GM19452 (cell line): Measurements from ENCODE around the gene SH3BP4.

Experiments used
- ATAC-seq: cut with Tn5 transposase; IDR thresholded peaks from one replicate; pipeline ENCODE4 v1.9.1; 2021; ENCODE audit not compliant: unreplicated experiment

The SH3BP4 gene

DNA sequence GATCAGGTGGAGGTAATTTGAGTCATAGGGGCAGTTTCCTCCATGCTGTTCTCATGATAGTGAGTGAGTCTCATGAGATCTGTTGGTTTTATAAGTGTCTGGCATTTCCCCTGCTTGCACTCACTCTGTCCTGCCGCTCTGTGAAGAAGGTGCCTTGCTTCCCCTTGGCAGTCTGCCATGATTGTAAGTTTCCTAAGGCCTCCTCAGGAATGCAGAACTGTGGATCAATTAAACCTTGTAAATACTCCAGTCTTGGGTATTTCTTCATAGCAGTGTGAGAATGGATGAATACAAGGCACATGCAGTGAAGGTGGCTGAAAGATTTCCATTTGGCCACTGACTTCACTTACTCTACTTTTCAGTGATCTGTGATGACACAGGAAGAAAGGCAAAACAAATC lies 133.7 kb downstream of the SH3BP4 start:
- ATAC-seq: no peak

DNA sequence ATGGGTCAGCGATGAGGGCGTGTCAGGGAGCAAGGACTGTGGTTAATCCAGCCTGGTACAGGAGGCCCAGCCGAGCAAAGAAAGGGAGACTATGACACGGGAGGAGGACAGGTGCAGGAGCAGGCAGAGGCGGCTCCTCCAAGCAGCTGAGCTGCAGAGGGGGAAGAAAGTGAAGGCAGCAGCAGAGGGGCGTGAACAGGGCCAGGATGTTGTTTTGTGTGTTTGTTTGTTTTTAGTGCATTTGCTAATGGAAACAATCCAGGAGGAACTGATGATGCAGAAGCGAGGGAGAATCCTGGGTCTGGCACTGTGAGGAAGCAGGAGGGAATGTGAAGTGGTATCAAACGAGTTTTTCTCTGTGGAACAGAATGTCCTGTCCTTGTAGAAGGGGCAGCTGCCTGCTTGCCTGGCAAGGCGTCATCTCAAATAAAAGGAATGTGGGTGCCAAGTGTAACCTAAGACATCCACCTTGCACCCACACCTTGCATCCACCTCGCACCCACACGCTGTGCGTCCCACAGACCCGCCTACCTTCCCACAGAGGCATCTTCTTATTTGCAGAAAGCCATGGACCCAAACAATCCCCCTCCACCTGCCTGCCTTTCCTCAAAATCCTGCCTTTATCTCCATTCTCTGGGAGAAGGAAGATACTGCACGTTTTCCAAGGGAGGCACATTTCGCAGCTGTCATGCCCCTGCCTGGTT lies 134.8 kb downstream of the SH3BP4 start:
- no peak for ATAC-seq

DNA sequence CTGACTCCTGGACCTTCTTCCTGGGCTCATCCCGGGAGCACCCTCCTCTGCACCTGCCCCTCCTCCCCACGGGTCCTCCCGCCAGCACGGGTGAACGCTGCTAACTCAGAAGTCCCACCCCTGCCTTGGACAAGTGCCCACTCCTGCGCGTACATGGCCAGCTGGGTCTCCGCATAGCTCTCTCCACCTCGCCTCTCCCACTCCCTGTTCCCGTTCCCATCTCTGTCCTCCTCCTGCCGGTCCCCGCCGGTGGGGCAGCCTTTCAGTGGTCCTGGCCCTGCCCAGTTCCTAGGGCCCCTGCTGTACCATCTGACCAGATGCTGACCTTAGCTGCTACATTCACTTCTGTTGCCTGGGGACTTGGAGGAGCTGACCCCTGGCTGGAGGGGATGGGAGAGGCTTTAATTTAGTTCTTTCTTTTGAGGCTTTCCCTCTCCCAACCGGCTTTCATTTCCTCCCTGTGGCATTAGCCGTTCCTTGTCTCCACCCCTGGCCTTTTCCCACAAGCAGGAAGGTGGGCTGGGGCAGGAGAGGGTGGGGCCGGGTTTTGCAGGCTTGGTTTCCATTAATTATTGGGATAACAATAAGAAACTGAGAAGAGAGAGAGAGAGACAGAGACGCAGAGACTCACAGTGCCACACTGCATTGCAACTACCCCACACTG lies 136.1 kb downstream of the SH3BP4 start:
- no peak for ATAC-seq

DNA sequence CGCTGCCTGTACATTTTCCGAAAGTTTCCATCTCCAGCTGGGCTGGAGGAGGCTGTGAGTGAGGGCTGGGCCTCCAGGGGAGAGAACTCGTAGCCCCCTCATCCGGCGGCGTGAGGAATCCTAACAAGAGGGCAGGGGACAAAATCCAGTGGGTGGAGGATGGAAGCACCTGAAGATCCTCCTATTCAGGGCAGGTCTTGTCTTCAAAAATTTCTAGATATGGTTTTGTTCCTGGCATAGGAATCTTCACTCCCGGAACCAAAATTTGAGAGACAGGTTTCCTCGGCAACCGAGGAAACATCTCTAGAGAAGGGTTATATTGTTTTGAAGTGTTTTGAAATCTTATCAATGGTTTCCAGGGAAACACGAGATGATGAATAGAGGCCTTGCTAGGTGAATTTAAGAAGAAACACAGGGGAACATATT lies 136.7 kb downstream of the SH3BP4 start:
- no peak for ATAC-seq

DNA sequence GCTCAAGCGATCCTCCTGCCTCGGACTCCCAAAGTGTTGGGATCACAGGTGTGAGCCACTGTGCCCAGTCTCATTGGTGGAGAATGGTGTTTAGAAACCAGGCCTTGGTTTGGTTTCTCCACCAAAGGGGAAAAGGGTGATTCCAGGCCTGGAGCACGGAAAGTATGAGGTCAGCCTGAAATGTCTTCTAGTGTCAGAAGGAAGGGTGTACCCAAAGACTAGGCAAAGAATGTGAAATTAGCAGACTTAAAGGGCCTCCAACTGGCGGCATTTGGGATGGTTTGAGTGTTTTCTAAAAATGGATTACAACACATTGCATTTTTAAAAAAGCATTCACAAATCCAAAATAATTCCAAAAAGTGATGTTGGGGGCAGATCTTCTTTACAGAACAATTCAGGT lies 139.6 kb downstream of the SH3BP4 start:
- ATAC-seq: no peak

DNA sequence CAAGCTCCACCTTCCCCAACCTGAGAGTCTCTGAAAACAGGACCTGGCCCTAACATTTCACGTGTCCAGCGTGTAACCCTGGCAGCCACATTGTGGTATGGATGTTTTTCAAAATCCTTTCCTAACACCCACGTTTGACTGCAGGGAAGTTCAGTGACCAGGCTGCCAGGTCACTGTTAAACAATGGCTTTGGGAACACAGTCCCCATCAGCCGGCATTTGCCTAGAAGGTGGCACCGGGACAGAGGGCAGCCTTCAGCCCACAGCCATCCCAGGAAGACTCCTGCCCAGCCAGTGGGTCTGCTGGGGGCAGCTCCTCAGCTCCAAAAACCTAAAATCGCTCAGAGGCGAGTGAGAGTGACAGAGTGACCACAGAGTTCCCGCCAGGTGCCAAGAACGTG lies 140.2 kb downstream of the SH3BP4 start:
- no peak for ATAC-seq

DNA sequence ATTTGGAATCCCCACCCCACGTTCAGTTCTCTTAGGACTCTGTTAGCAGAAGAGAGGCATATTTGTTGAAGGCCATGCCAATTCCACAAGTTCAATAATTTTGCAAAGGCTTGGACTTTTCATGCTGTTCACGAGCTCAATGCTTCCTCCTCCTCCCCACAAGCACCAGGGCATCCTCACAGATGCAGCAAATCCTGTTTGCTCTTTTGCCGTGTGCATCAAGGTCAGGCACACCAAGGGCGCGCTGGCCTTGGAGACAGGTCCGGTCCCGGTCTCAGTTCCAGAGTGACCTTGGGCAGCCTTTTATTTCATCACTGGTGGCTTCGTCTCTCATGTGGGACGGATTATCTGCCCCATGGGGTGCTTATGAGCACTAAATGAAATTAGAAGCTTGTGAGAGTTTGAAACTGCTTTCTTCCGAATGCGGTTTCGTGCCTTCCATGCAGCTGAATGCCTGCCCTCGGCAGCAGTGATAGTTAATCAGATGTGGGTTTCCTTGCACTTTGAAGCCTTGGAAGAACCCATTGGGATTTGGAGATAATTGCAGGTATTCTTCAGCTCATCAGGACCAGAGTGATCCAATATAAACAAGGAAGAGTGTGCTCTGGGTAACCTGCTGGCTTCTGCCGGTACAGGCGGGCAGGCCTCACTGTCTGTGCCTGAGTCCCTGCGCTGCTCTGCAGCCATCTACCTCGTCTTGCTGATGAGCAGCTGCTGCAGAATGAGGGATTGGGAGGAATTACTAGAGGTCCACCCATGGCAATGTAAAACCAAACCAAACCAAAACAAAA lies 140.8 kb downstream of the SH3BP4 start:
- no peak for ATAC-seq

DNA sequence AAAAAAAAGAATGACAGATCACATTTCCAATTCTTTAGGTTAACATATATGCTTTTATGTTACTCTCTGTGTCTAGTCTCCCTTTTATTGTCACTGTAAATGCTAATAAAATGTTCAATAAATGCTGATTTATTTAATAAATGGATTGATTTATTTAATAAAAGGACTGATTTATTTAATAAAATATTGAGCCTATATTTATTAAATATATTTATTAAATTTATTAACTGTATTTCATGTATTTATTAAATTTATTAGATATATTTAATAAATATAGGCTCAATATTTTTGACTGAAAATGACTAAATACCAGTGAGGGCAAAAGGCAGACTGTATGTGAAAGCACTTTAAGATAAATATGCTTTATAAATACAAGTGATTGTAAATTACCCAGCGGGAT lies 142.6 kb downstream of the SH3BP4 start:
- ATAC-seq: no peak

DNA sequence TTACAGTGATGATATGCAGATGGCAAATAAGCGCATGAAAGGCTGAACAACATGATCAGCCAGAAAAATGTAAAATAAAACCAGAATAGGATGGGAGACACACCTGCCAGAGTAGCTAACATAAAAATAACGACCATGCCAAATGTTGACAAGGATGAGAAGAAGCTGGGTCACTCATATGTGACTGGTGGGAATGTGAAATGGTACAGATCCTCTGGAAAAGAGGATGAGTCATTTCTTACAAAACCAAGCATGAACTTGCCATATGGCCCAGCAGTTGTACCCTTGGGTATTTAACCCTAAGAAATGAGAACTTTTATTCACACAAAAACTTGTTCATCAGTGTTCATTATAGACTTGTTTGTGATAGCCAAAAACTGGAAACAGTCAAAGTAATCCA lies 143.8 kb downstream of the SH3BP4 start:
- ATAC-seq: no peak

DNA sequence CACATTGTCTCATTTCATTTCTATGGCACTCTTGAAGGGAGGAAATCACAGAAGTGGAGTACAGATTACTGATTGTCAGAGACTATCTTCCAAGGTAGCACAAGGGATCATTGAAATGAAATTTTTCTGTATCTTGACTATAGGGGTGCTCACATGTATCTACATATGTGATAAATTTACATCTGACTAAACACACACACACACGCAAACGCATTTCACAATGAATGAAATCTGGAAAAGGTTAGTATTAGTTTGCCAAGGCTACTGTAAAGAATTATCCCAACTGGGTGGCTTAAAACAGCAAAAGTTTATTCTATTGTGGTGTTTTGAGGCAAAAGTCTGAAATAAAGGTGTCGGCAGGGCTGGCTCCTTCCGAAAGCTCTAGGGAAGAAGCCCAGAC lies 144.6 kb downstream of the SH3BP4 start:
- no peak for ATAC-seq

DNA sequence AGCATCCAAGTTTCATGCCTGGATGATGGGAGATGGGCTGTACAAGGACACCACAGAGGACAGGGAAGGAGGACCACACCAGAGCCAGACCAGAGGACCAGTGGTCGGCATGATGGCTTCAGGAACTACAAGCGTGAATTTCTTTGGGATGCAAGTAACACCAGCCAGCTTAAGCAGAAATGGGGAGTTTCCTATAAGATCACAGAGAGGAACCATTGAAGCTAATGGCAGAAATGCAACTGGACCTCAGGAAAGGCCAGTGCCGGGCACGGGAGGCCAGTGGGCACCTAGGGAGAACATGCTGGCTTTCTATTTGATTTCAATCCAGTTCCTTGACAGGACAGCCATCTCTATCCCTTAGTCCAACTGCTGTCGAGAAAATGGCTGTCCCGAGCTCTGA lies 145.4 kb downstream of the SH3BP4 start:
- no peak for ATAC-seq

DNA sequence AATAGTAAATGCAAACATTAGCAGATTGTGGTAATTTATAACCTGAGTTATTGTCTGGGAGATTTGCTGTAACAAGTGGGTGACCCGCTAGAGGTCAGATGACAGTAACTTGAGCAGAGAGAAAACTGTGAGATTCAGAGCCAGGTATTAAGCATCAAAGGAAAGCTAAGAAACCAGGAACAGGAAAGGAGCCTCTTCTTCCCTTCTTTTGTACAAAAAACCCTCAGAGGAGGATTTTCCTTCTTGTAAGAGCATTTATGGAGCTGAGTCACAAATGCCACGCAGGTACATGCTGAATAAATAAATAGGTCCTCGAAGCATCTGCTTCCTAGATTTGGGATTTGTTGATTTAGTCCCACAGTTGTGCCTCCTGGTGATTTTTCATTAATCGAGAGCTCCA lies 146.5 kb downstream of the SH3BP4 start:
- no peak for ATAC-seq

DNA sequence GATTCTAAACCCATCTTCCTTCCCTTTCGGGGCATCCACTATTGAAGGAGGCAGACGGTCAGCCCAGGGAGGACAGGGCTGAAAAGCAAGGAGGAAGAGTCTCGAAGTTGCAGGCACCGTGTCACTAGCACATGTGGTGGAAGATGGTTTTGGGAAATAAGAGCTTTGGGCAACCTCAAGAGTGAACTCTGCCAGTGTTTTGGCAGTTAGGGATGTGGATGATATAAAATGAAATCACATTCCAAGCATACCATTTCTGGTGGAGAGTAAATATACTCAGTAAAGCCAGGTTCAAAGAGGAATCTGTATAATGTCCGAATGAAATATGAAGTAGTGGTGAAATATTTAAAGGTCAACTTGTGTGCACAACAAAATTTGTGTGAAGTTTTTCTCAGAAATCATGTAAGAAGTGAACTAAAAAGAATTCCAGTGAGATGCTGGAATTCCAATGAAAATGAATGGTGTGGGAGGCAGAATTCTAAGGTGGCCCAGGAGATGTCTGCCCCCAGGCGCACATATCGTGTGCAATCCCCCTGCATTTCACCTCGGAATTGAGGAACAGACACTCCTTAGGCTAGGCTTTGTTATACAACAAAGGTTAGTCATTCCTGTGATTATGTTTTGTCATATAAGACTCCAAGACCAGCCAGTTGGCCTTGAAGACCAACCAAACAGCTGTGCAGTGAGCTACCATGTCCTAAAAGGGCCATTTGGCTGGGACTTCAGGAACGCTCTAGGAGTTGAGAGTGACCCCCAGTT lies 147.1 kb downstream of the SH3BP4 start:
- ATAC-seq: no peak

DNA sequence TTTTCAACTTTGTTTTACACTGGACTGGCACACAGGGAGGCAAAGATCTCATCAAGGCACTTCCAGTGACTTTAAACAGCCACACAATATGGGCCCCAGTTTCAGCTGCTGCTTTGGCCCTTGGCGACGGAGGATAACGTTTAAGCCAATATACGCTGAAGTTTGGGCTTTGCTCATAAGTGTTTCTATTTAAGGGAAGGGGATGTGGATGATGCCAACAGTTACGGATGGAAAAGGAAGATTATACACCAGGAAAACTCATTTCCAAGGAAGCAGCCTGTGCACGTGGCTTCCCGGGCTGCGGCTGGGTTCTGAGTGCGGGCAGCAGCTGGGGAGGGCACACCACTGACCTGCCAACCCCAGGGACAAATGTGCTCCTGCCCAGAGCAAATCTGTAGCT lies 151.1 kb downstream of the SH3BP4 start:
- no peak for ATAC-seq
